Gastrocnemius medialis (tissue), 4 donors: ENCODE data around the gene USP36. TPM values are rescaled to one million over a fixed set of nuclear protein-coding genes. Genes with fewer than 3 reads are reported as not detected.

Experiments used
- ATAC-seq, 2 donors: fragments of 150-250 bp; one replicate each; pipeline ENCODE4 v1.9.1; 2016
- DNase-seq, 2 donors: peaks; one replicate each; pipeline ENCODE4 v3.0.0-alpha.2; 2019
- H3K27ac ChIP-seq, 4 donors: fragments of 200-600 bp; sonication (generic); 1 replicate in 1 of 4; 2 replicates in 3 of 4; pipeline ENCODE4 v1.5.1; 2016 to 2018; ENCODE audit warnings: mild to moderate bottlenecking in 2 of 4, moderate library complexity in 1 of 4
- H3K27me3 ChIP-seq, 3 donors: fragments of 200-600 bp; sonication (generic) in 2 of 3; 1 replicate in 1 of 3; 2 replicates in 2 of 3; pipeline versions ENCODE4 v1.5.1 to v1.6.0; 2016 to 2019; ENCODE audit warnings: mild to moderate bottlenecking in 1 of 3, moderate library complexity in 1 of 3
- H3K36me3 ChIP-seq, 2 donors: fragments of 200-600 bp; sonication (generic) in 1 of 2; one replicate each; pipeline ENCODE4 v1.5.1; 2017 to 2018
- H3K4me1 ChIP-seq, 2 donors: fragments of 200-600 bp; sonication (generic) in 1 of 2; one replicate each; pipeline ENCODE4 v1.5.1; 2016 to 2017; ENCODE audit warnings: mild to moderate bottlenecking in 2 of 2
- H3K4me3 ChIP-seq, 4 donors: fragments of 200-600 bp; sonication (generic) in 3 of 4; 1 replicate in 1 of 4; 2 replicates in 3 of 4; pipeline ENCODE4 v1.5.1; 2016 to 2019; ENCODE audit warnings: mild to moderate bottlenecking in 2 of 4
- H3K9me3 ChIP-seq, 3 donors: fragments of 200-600 bp; sonication (generic) in 2 of 3; 1 replicate in 1 of 3; 2 replicates in 2 of 3; pipeline ENCODE4 v1.5.1; 2016 to 2019
- POLR2A ChIP-seq, 2 donors: fragments of 450-650 bp; IDR thresholded peaks; one replicate each; pipeline ENCODE4 v1.6.1; 2017; ENCODE audit warnings: antibody characterized with exemption in 2 of 2, mild to moderate bottlenecking in 2 of 2, moderate library complexity in 2 of 2
- in situ Hi-C, 4 donors: fragments of 200-750 bp; cut with MboI; loops; one replicate each; pipeline versions ENCODE4 v1.15.0 to v1.8.0; 2017; ENCODE audit warnings: low sequenced_read_pairs in 4 of 4
- intact Hi-C: fragments of 100-400 bp; cut with DNase I; formaldehyde crosslinking; loops from one replicate; pipeline ENCODE4 v1.15.1; 2023; ENCODE audit warnings: low total_unique reads
- total RNA-seq, 4 donors: library from RNA; depleted of rRNA; stranded (reverse); fragments of >200 nt; gene quantifications; one replicate each; pipeline versions ENCODE4 v1.1.0 to v1.2.3, GENCODE V29; 2016
- TF ChIP-seq, protein P1 (sequence below), 5 experiments: fragments of 450-650 bp in 3 of 5; fragments of 200-600 bp in 2 of 5; sonication (generic) in 2 of 5; IDR thresholded peaks in 4 of 5; conservative IDR thresholded peaks in 1 of 5; 1 replicate in 4 of 5; 2 replicates in 1 of 5; pipeline ENCODE4 v1.5.1; 2016 to 2019; ENCODE audit warnings: antibody characterized with exemption in 5 of 5, mild to moderate bottlenecking in 3 of 5, moderate library complexity in 3 of 5

Gene USP36
- total RNA-seq, 4 donors from 2014 or later, result 15.2 to 21.1 (median 20.0) TPM

- DNase-seq (no peak), ATAC-seq (no peak)
- Histone ChIP-seq H3K4me1 (peaks cover 33 to 35% of the 10 kb centered on the region in 2 donors), H3K9me3 (no peaks in the 10 kb centered on the region), H3K4me3 (no peak overlapping the region), H3K27me3 (no peaks in the 10 kb centered on the region), H3K36me3 (no peaks in the 10 kb centered on the region), H3K27ac (no peak overlapping the region)
- intact Hi-C loops, result no loop called here
- TF ChIP-seq, protein P1, sequence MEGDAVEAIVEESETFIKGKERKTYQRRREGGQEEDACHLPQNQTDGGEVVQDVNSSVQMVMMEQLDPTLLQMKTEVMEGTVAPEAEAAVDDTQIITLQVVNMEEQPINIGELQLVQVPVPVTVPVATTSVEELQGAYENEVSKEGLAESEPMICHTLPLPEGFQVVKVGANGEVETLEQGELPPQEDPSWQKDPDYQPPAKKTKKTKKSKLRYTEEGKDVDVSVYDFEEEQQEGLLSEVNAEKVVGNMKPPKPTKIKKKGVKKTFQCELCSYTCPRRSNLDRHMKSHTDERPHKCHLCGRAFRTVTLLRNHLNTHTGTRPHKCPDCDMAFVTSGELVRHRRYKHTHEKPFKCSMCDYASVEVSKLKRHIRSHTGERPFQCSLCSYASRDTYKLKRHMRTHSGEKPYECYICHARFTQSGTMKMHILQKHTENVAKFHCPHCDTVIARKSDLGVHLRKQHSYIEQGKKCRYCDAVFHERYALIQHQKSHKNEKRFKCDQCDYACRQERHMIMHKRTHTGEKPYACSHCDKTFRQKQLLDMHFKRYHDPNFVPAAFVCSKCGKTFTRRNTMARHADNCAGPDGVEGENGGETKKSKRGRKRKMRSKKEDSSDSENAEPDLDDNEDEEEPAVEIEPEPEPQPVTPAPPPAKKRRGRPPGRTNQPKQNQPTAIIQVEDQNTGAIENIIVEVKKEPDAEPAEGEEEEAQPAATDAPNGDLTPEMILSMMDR (IDR thresholded peaks at IDR 0.05 in 4 of 5, conservative IDR thresholded peaks at IDR 0.05 in 1 of 5), result no peak
- TF ChIP-seq POLR2A (IDR thresholded peaks at IDR 0.05), result no peak
- in situ Hi-C loops, result no loop called here
Observed at GRCh38 chr17:78886954-78887353, 46.3 kb upstream of the USP36 start.

- Histone ChIP-seq H3K9me3 (no peaks in the 10 kb centered on the region), H3K27ac (peak overlapping the region; percentile 77 to 85 (median 81)), H3K4me1 (peaks cover 31 to 35% of the 10 kb centered on the region in 2 donors), H3K27me3 (no peaks in the 10 kb centered on the region), H3K36me3 (no peaks in the 10 kb centered on the region), H3K4me3 (no peak overlapping the region)
- ATAC-seq (no peak), DNase-seq (no peak)
- TF ChIP-seq, protein P1 (IDR thresholded peaks at IDR 0.05 in 4 of 5, conservative IDR thresholded peaks at IDR 0.05 in 1 of 5), result no peak
- TF ChIP-seq POLR2A (IDR thresholded peaks at IDR 0.05), result no peak
- in situ Hi-C loops (no loop called here), intact Hi-C loops (no loop called here)
Observed at GRCh38 chr17:78885956-78886355, 45.3 kb upstream of the USP36 start.

- no peak overlapping the region for H3K4me3 ChIP-seq
- DNase-seq (no peak), ATAC-seq (no peak)
- H3K27ac ChIP-seq, result peak overlapping the region; percentile 77 to 85 (median 81)
- H3K9me3 ChIP-seq, result no peaks in the 10 kb centered on the region
- H3K36me3 ChIP-seq, result no peaks in the 10 kb centered on the region
- no peak for TF ChIP-seq POLR2A (IDR thresholded peaks at IDR 0.05)
- TF ChIP-seq, protein P1 (IDR thresholded peaks at IDR 0.05 in 4 of 5, conservative IDR thresholded peaks at IDR 0.05 in 1 of 5), result no peak
- H3K27me3 ChIP-seq, result no peaks in the 10 kb centered on the region
- intact Hi-C loops, result loop anchor here (5.0 kb wide), 1 partner anchor 47 kb away; no protein-coding TSS in a partner anchor
- in situ Hi-C loops, result no loop called here
- H3K4me1 ChIP-seq, result peaks cover 31 to 38% of the 10 kb centered on the region in 2 donors
Observed at GRCh38 chr17:78884876-78885667, 44.5 kb upstream of the USP36 start.

GRCh38 chr17:78884148-78884825 lies 43.7 kb upstream of the USP36 start:
- ATAC-seq (no peak), DNase-seq (no peak)
- no peaks in the 10 kb centered on the region for H3K36me3 ChIP-seq
- TF ChIP-seq, protein P1 (IDR thresholded peaks at IDR 0.05 in 4 of 5, conservative IDR thresholded peaks at IDR 0.05 in 1 of 5), result no peak
- no peak for TF ChIP-seq POLR2A (IDR thresholded peaks at IDR 0.05)
- no peaks in the 10 kb centered on the region for H3K9me3 ChIP-seq
- H3K4me1 ChIP-seq, result peaks cover 27 to 34% of the 10 kb centered on the region in 2 donors
- peak overlapping the region; percentile 1 to 37 (median 26) for H3K4me3 ChIP-seq
- intact Hi-C loops (loop anchor here (5.0 kb wide), 1 partner anchor 48 kb away; no protein-coding TSS in a partner anchor), in situ Hi-C loops (no loop called here)
- no peaks in the 10 kb centered on the region for H3K27me3 ChIP-seq
- H3K27ac ChIP-seq, result peak overlapping the region; percentile 77 to 85 (median 81)
